Osteocyte (in vitro differentiated cells): ENCODE results near the gene HOXA6. TPM values are rescaled to one million over a fixed set of nuclear protein-coding genes. Genes with fewer than 3 reads are reported as not detected.

Experiments
- DNase-seq: peaks from one replicate; pipeline ENCODE4 v3.0.0; 2021; ENCODE audit warnings: mixed read lengths; ENCODE audit not compliant: unreplicated experiment; ENCODE audit errors: extremely low spot score
- H3K27ac Mint-ChIP-seq: one replicate; pipeline ENCODE4 v1.8.0; 2021; ENCODE audit warnings: mild to moderate bottlenecking, mixed read lengths; ENCODE audit not compliant: unreplicated experiment
- H3K27me3 Mint-ChIP-seq: one replicate; pipeline ENCODE4 v1.8.0; 2021; ENCODE audit warnings: mixed read lengths; ENCODE audit not compliant: unreplicated experiment
- H3K36me3 Mint-ChIP-seq: one replicate; pipeline ENCODE4 v1.8.0; 2021; ENCODE audit warnings: mixed read lengths; ENCODE audit not compliant: unreplicated experiment
- H3K4me1 Mint-ChIP-seq: one replicate; pipeline ENCODE4 v1.8.0; 2021; ENCODE audit warnings: mixed read lengths; ENCODE audit not compliant: unreplicated experiment
- H3K4me3 Mint-ChIP-seq: one replicate; pipeline ENCODE4 v1.8.0; 2021; ENCODE audit warnings: mild to moderate bottlenecking, moderate library complexity, mixed read lengths; ENCODE audit not compliant: unreplicated experiment
- H3K9me3 Mint-ChIP-seq: one replicate; pipeline ENCODE4 v1.8.0; 2021; ENCODE audit warnings: mixed read lengths; ENCODE audit not compliant: unreplicated experiment
- CTCF ChIP-seq: fragments of 200-600 bp; sonication (generic); IDR thresholded peaks from 2 replicates; pipeline ENCODE4 v1.5.0; 2021; ENCODE audit warnings: antibody characterized with exemption, mild to moderate bottlenecking, moderate library complexity
- total RNA-seq: library from RNA; stranded (reverse); gene quantifications from 2 replicates; pipeline ENCODE4 v1.2.1, GENCODE V29; 2021

The HOXA6 gene
- total RNA-seq, 1 donor from 2014 or later = not detected

GRCh38 chr7:27165996-27166530 is 18.5 kb upstream of the HOXA6 start:
- H3K9me3 Mint-ChIP-seq = no peaks in the 10 kb centered on the region
- H3K4me3 Mint-ChIP-seq = no peak overlapping the region
- peaks cover 7% of the 10 kb centered on the region for H3K4me1 Mint-ChIP-seq
- no peak for DNase-seq
- peaks cover 2% of the 10 kb centered on the region for H3K36me3 Mint-ChIP-seq
- H3K27ac Mint-ChIP-seq = no peak overlapping the region
- no peak for TF ChIP-seq CTCF
- H3K27me3 Mint-ChIP-seq = peaks cover 81% of the 10 kb centered on the region

- Mint-ChIP-seq H3K4me3 (no peak within 1 kb of the TSS), H3K36me3 (peaks cover 2% of the 10 kb centered on the region), H3K27me3 (peaks cover 78% of the 10 kb centered on the region), H3K4me1 (peaks cover 9% of the 10 kb centered on the region), H3K9me3 (no peaks in the 10 kb centered on the region), H3K27ac (no peak within 1 kb of the TSS)
- TF ChIP-seq CTCF = no peak
- no peak for DNase-seq
Measured at GRCh38 chr7:27165089-27165995, 17.8 kb upstream of the HOXA6 start, which contains the start of gene HOXA9. Gene HOXA9, minus strand, starts transcription at chr7:27165537. Its CDS starts 80 bp downstream, at chr7:27165457.

DNA sequence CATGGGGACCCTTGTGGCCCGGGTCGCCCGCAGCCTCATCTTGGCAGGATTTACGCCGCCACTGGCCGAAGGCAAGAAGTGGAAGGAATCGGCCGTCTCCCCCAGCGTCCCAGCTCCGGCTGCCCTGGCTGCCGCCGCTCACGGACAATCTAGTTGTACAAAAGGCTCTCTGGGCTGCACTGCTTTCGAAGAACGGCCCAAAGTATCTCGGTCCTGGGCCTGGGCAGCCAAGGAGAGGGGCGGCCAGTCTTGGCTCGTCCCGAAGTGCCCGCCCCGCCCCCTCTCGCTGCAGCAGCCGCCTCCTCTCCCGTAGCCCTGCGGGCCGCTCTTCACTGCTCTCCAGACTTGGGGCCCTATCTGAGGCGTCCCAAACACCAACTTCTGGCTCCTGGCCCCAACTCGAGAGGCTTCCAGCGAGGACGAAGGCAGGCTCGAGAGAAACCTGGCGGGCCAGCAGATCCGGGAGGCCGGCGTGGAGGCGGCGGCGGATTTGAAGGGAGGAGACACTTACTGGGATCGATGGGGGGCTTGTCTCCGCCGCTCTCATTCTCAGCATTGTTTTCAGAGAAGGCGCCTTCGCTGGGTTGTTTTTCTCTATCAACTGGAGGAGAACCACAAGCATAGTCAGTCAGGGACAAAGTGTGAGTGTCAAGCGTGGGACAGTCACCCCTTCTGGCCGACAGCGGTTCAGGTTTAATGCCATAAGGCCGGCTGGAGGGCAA is 17.0 kb upstream of the HOXA6 start:
- Mint-ChIP-seq H3K27ac (no peak overlapping the region), H3K4me1 (peaks cover 9% of the 10 kb centered on the region), H3K36me3 (peaks cover 2% of the 10 kb centered on the region), H3K4me3 (no peak overlapping the region), H3K27me3 (peaks cover 82% of the 10 kb centered on the region), H3K9me3 (no peaks in the 10 kb centered on the region)
- DNase-seq = no peak
- no peak for TF ChIP-seq CTCF

DNA sequence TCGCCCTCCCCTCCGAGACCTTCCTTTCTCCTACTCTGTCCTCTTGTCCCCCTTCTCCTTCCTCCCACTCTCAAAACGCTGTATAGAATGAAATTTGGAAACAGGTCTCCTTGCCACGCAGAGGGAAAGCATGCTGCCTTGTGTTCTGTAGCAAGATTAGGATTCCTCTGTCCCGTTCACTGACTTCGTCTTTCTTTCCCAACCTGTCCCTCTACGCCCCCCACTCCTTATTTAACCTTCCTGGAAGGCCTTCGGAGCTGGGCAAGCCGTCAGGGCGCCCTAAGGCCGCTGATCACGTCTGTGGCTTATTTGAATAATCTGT is 16.4 kb upstream of the HOXA6 start:
- Mint-ChIP-seq H3K36me3 (peaks cover 2% of the 10 kb centered on the region), H3K4me1 (peaks cover 9% of the 10 kb centered on the region), H3K9me3 (no peaks in the 10 kb centered on the region), H3K27me3 (peaks cover 85% of the 10 kb centered on the region), H3K27ac (no peak overlapping the region), H3K4me3 (no peak overlapping the region)
- DNase-seq = no peak
- no peak for TF ChIP-seq CTCF
